HG02798 (cell line): ENCODE data around the gene ADGRL3.
"Not testable (repeated sequence)": the region's sequence is repeated elsewhere in the genome, so short reads cannot be mapped to it uniquely, and the experiment has no call there.

Experiments
- ATAC-seq: cut with Tn5 transposase; IDR thresholded peaks from one replicate; pipeline ENCODE4 v1.9.1; 2021; ENCODE audit warnings: mild to moderate bottlenecking; ENCODE audit not compliant: unreplicated experiment, poor library complexity

ADGRL3 gene

DNA sequence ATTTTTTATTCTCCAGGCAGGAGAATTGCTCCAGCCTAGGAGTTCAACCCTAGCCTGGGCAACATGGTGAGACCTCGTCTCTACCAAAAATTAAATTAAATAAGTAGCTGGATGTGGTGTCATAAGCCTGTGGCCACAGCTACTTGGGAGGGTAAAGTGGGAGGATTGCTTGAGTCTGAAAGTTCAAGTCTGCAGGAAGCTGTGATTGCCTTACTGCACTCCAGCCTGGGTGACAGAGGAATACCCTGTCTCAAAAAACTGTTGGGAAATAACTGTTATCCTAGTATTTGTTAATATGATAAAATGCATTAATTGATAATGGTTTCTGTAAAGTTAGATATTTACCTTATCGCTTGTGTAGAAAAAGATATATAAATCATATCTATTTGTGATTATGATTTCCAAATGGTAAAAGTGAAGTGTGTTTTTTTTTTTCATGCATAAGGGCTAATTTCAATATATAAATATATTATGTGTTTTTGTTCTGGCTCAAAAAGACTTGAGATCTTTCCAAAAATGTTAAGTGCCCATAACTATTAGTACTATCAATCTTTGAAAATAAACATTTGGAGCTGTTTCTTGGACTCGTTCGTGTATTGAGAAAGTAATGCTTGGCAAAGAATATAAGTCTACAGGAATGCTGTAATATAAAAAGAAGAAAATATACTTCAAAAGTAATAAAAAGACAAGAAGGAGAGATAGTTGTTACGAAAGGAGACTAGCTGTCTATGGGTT, 396.6 kb downstream of the ADGRL3 start:
- no peak for ATAC-seq

DNA sequence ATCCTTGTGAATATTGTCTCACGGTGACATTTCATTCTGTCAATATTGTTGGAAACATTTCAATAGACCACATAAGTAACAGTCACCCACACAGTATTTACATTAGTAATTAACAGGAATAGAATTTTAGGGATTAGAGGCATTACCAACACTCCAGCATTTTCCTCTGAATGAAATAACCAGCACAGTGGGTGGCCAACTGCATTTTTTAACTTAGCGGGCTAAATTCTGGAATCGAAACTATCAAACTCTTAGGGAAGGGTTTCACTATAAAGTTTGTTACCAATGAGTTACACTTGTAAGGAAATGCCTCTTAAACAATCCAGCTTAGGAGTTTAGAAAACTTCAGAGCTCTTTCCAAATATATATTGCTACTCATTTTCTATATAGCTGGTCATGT, 403.0 kb downstream of the ADGRL3 start:
- ATAC-seq, result no peak

DNA sequence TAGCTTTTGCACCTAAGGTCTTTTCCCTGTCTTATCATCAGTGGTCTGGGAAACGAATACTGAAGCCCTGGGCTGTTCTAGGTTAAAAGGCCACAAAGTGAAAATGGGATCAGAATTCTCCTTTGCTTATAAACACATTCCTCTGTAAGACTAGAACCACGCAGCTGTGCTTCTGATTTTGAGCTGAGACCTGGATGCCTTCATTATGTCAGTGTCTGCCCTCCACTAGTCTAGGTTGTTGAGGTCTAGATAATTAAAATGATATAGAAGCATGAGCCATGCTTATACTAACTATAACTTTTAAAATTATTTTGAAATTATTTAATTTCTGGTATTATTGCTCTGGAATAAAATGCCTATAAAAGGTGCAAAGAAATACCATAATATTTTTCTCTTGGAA, 403.9 kb downstream of the ADGRL3 start:
- ATAC-seq, result no peak

DNA sequence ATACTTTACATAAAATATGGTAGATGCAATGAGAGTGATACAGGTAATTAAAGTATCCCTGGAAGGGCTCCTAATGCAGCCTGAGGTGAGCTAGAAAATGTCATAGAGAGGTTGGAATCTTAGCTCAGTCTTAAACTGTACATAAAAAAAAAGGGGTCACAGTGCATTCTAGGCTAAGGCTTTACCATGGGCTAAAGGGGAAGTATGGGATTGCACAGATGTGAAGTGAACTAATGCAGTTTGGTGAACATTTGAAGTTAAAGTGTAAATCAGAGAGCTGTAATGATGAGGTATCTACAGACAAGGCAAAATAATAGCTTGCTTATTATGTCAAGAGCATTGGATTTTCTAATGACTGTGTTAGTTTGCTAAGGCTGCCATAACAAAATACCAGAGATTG, 405.9 kb downstream of the ADGRL3 start:
- no peak for ATAC-seq

DNA sequence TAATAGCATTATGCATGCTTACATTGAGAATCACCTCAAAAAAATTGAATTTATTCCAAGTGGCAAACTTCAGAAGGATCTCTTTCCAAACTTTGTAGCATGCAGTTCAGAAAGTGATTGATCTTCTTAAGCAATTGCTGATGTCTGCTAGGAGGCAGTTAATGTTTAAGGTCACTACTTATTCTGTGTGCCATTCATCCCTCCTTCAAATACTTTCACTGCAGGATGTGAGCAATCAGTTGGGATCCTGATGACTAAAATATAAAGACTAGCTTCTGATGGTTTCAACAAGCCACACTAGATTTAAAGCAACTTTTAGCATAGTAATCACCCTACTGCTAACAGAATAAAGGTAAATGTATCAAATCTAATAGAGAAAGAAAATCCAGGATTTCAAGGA, 414.1 kb downstream of the ADGRL3 start:
- no peak for ATAC-seq

DNA sequence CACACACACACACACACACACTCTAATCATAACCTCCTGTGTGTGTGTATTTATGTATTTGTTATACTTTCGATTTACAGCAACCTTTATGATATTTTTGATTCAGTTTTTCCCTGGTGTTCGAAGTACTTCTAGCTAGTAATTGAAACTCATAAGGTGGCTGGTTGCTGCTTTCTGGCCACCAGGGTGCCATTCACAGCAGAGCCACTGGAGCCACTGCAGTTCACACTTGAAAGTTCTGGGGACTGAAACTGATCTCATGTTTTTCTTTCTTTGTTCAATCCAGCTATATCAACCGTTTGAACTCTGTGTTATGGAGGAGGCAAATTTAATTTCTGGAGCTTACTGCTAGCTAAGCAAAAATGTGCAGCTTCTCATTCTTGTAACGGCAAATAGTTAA, 419.4 kb downstream of the ADGRL3 start:
- no peak for ATAC-seq

DNA sequence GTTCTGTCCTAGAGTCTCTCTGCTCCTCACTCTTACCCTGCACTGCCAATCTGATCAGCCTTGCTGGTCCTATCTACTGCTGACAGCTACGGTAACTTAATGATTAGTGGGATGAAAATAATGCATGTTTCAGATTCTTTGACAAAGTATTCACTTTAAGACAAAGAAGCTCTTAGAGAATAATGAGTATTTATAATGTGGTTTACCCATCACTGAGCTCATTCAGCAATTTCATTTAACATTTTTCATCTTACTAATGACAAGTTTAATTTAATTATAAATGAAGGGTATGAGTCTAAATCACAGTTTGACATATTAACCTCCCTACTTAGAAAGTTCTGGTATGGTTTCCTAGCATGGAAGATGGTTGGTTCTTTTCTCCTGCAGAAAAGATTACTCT, 428.2 kb downstream of the ADGRL3 start:
- ATAC-seq, result no peak

DNA sequence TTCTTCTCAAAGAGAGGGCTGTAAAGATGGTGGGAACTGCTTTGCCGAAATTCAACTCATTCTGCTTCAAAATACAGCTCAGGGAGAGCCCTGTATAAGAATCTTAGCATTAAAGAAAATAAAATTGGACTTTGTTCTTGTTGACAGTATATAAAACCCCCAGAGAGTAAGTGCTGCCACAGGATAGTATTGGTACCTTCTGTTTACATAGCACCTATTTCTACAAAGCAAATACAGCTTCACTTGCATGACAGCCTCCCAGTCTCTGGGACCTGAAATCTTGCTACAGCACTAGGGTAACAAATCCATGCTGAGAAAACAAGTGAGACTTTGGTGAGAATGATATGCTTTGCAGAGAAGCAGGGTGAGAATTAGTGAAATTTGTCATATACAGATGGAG, 428.6 kb downstream of the ADGRL3 start:
- ATAC-seq, result no peak

DNA sequence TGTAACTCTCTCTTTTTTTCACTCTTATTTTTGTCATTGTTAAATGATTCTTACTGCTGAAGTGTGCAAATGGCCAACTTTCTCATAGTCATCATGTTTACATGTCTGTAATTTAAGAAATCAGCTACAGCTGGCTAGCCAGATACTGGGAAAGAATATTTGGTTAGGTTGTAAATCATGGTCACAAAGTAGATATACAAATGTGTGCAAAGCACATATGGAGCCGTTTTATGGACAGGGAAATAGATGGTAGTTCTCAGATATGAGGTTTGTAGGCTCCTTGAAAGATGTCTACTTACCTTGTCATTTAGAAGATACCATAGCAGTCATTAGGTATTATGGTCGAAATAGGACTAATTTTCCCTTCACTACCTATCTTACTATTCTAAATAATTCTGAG, 430.4 kb downstream of the ADGRL3 start:
- no peak for ATAC-seq

DNA sequence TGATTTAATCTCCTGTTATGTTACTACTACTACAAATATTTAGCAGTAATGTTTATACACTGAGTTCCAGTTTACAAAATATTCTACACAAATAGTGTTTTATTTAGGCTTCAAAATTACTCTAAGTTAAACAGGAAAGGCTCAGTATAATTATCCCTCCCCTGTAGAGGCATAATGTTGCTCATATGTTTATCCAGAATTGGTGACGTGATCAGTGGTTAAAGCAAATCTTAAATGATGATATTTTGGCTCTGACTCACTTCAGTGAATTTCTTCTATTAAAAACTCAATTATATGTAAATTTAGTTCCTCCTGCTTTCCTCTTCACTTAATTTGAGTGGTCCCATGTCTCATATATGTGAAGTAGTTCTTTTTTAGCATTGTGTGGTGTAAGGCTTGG, 438.5 kb downstream of the ADGRL3 start:
- no peak for ATAC-seq

DNA sequence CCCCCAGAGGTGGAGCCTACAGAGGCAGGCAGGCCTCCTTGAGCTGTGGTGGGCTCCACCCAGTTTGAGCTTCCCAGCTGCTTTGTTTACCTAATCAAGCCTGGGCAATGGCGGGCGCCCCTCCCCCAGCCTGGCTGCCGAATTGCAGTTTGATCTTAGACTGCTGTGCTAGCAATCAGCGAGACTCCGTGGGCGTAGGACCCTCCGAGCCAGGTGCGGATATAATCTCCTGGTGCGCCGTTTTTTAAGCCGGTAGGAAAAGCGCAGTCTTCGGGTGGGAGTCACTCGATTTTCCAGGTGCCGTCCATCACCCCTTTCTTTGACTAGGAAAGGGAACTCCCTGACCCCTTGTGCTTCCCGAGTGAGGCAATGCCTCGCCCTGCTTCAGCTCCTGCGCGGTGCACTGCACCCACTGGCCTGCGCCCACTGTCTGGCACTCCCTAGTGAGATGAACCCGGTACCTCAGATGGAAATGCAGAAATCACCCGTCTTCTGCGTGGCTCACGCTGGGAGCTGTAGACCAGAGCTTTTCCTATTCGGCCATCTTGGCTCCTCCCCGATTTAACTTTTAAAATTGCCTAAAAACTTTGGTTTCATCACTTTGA, 446.7 kb downstream of the ADGRL3 start:
- ATAC-seq, result not testable (repeated sequence)

DNA sequence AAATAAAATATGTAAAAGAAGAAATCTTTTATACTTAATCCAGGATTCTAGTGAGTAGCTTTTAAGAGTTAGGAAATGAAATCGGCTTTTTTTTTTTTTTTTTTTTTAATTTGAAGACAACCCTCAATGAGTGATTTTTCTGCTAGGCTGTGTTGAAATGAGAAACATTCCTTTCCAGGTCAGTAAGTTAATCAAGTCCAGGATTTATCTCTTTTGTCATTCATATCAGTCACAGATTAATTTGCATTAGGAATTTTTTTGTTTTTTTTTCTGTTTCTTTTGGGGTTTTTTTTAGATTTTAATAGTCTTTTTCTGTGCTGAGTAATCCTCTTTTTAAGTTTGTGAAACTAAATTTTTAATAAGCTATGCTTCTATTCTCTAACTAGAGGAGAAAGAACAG, 448.1 kb downstream of the ADGRL3 start:
- no peak for ATAC-seq

DNA sequence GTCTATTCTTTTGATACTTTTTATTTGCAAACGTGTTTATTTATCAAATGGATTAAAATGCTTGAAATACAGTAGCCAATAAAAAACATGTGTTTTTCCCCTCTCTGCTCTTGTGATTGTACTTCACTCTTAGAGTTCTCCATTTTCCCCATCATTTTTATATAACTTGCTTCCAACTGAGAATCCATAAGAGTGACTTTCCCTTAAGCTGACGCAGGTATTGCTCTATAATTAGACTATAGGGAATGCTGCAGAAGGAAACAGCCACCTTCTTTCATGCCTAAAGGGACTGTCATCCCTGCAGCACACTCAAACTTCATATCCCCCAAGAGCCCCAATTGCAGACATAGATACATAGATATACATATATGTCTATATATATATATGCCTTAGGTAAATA, 456.9 kb downstream of the ADGRL3 start:
- ATAC-seq, result no peak

DNA sequence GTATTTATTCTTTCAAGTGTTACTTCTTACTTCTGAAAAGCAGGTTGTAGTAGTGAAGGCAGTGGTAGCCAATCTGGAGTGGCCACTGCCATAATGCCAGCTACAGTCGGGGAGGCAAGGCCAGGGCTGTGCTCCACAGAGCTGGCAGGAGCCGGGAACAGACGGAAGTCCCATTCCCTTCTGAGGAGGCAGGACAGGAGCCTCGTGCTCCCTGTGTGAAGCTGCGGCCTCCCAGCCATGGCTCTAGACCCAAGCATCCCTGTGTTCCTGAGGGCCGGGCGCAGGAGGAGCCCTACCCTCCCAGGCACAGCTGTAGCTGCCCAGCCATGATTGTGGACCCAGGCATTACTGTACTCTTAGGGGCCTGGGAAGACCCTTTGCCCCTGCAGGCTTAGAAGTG, 461.8 kb downstream of the ADGRL3 start:
- ATAC-seq, result no peak

DNA sequence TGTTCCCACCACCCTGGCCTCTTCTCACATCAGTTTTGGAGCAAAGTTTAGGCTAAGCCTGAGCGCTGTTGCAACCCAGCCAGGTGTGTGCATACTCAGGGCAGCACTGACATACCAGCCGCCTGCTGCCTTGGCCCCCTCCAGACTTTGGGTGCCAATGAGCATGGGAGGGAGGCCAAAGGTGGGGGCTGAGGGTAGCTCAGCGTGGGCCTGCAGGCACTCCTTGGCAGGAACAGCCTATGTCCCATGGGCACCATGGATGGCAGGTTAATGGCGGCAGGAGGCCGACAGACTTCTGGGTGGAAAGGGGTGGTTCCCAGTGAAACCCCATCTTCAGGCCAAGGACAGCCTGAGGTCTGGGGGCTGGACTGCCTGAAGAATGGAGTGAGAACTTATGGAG, 462.2 kb downstream of the ADGRL3 start:
- no peak for ATAC-seq

DNA sequence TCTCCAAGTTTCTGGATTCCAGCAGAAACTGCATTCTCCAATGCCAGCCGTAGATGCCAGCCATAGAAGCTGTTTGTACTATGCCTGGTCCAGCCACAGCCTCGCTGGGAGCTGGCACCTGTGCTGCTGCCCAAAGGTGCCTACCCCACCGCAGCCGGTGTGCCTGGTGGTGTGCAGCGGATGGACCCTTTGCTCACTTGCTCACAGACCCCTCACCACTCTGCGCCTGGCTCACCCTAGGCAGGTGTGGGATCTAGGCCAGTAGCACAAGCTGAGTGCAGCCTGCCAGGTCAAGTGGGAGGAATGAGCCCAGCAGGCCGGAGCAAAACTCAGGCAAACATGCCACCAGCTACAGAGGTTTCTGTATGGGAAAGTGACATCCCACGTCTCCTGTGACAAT, 463.2 kb downstream of the ADGRL3 start:
- ATAC-seq, result no peak

DNA sequence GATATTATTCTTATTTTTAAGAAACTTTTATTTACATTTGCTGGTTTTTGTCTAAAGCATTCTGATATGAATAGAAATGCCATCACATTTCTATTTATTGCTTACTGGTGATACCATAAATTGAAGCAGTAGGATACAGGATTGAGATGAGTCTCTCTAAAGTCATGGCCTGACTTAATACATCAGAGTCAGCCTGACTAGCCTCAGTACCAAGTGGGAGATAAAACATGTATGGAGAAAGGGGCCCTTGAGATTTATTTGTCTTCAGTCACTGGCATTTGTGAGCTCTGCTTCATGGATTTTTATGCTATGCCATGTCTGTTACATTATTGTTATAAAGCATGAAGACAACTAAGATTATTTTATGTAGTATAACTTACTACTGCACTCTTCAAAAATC, 465.5 kb downstream of the ADGRL3 start:
- ATAC-seq, result no peak

DNA sequence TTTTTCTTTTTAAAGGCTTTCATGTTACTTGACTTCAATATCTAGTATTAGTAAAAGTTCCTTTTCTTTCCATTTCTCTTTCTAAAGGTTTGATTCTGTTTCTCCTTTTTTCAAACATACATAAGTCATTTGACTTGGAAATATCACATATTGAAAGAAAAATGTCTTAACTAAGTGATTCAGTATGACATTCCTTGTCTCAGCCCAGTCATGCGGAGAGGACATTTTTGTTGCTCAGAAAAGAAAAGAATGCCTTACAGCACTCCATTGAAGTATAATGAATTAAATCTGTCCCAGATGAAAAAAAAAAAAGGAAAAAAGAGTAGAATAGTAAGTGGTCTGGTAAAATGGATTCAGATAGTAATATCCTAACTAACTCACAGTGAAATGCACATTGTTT, 466.1 kb downstream of the ADGRL3 start:
- ATAC-seq, result no peak

DNA sequence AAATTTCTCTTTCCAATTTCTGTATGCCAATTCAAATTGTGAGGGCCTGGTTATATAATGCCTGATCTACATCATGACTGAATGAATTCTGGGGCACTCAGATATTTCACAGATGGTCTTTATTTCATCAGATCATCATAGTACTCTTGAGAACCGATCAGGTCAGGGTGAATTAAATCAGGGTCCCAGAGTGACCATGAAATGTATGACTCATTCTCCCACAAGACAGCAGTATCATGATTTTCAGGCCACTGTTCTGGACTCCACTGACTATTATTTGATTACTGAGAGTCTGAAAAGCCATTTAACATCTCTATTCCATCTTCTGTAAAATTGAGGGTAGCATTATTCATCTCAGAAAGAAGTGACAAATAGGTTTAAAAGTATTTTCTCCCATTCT, 471.5 kb downstream of the ADGRL3 start:
- ATAC-seq, result no peak

DNA sequence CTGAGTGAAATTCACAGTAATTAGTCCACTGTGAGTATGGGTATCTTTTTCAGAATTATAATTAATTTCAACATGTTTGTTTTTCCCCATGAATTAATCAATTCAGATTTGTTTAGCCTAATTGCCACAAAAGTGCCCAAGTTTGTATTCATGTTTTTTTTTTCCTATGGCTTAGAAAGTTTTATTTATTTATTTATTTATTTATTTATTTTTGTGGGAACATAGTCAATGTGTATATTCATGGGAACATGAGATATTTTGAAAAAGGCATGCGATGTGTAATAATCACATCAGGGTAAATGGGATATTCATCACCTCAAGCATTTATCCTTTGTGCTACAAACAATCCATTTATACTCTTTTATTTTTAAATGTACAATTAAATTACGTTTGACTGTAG, 475.3 kb downstream of the ADGRL3 start:
- ATAC-seq, result no peak

DNA sequence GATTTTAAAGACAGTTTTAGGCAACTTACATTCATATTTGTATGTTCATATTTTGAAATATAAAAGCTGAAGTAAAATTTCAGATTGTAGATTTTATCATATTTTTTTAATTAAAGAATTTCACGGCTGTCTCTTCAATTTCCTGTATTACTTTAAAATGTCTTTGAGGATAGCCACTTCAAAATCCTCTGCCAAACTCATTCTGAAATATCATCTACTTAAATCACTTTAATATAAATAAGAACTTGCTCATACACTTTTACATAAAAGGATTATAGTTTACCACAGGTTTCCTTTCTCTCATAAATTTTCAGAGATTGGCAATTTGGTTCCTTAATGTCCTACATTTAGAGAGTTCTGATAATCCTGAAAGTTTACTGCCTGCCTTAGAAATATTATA, 478.2 kb downstream of the ADGRL3 start:
- no peak for ATAC-seq

DNA sequence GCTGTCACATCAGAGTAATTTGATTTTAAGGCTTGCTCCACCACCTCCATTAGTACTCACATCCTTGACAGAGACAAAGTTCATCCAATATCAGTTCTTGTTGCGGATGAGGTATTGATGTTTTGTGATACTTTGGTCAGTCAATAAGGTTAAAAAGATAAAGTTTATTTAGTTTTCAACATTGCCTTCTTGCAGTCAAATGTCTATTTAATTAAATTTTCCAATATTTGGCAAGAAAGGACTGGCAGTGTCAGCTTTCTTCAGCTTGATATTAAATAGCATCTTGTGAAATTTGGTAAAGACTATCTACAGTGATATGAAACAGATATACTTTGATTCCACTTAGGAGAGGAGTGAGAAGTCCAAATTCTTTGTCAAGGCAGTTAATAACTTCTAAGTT, 493.4 kb downstream of the ADGRL3 start:
- no peak for ATAC-seq
